Measurements from ENCODE around the gene CCNY.

CCNY gene

GRCh38 chr10:35392482-35393228 lies 56.3 kb downstream of the CCNY start:
- TF ChIP-seq CTCF (IDR thresholded peaks at IDR 0.05; ENCODE audit: low read depth, low read length, missing control alignments) = no peak
- H3K4me3 ChIP-seq (ENCODE audit: low read depth, low read length) = no peak overlapping the region
- in situ Hi-C loops (cut with HindIII; ENCODE audit: low sequenced_read_pairs) = no loop called here
- no peak for DNase-seq (ENCODE audit: low read depth)

GRCh38 chr10:35394411-35394851 lies 58.1 kb downstream of the CCNY start:
- TF ChIP-seq CTCF (IDR thresholded peaks at IDR 0.05; ENCODE audit: low read depth, low read length, missing control alignments) = no peak
- H3K4me3 ChIP-seq (ENCODE audit: low read depth, low read length) = no peak overlapping the region
- no peak for DNase-seq (ENCODE audit: low read depth)
- in situ Hi-C loops (cut with HindIII; ENCODE audit: low sequenced_read_pairs) = no loop called here

GRCh38 chr10:35394934-35395333 lies 58.6 kb downstream of the CCNY start:
- no peak overlapping the region for H3K4me3 ChIP-seq (ENCODE audit: low read depth, low read length)
- no peak for DNase-seq (ENCODE audit: low read depth)
- TF ChIP-seq CTCF (IDR thresholded peaks at IDR 0.05; ENCODE audit: low read depth, low read length, missing control alignments) = no peak
- in situ Hi-C loops (cut with HindIII; ENCODE audit: low sequenced_read_pairs) = no loop called here

GRCh38 chr10:35396560-35397434 lies 60.5 kb downstream of the CCNY start:
- TF ChIP-seq CTCF (IDR thresholded peaks at IDR 0.05; ENCODE audit: low read depth, low read length, missing control alignments) = no peak
- in situ Hi-C loops (cut with HindIII; ENCODE audit: low sequenced_read_pairs) = no loop called here
- H3K4me3 ChIP-seq (ENCODE audit: low read depth, low read length) = no peak overlapping the region
- no peak for DNase-seq (ENCODE audit: low read depth)

- H3K4me3 ChIP-seq (ENCODE audit: low read depth, low read length) = no peak overlapping the region
- in situ Hi-C loops (cut with HindIII; ENCODE audit: low sequenced_read_pairs) = no loop called here
- no peak for DNase-seq (ENCODE audit: low read depth)
- no peak for TF ChIP-seq CTCF (IDR thresholded peaks at IDR 0.05; ENCODE audit: low read depth, low read length, missing control alignments)
Observed at GRCh38 chr10:35397953-35398352, 61.6 kb downstream of the CCNY start.

GRCh38 chr10:35398355-35398754 lies 62.0 kb downstream of the CCNY start:
- TF ChIP-seq CTCF (IDR thresholded peaks at IDR 0.05; ENCODE audit: low read depth, low read length, missing control alignments) = no peak
- no peak overlapping the region for H3K4me3 ChIP-seq (ENCODE audit: low read depth, low read length)
- in situ Hi-C loops (cut with HindIII; ENCODE audit: low sequenced_read_pairs) = no loop called here
- DNase-seq (ENCODE audit: low read depth) = no peak
